ENCODE measurements around the gene GALNT2. TPM values are rescaled to one million over a fixed set of nuclear protein-coding genes. Genes with fewer than 3 reads are reported as not detected.

The GALNT2 gene
- total and polyA plus RNA-seq, 10 of the 15 experiments (the other 5 are each of a cell fraction or from before 2014, with no cell fraction given): 0.52 to 27.7 (median 16.3) TPM

DNA sequence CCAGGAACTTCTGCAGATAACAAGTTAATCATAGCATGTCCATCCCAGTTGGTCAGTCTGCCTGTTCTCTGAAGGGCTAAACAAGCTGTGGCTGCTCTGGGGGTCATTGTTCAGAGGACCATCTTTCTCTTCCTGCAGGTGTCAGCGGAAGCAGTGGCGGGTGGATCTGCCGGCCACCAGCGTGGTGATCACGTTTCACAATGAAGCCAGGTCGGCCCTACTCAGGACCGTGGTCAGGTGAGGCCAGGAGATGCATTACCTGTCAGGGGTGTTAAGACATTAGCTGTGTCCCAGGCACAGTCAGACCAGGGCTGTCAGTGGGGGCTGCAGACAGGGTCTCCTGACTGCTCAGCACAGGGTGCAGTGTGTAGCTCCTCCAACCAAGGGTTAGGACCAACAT is 168.8 kb downstream of the GALNT2 start:
- in situ Hi-C loops (cut with MboI): no loop called here
- no TSS peak for BruUV-seq (replicated peaks)
- ATAC-seq: no peak
- DNase-seq (ENCODE audit: low read depth, low spot score): no peak
- no peaks in the 10 kb centered on the region for H3K79me2 ChIP-seq (ENCODE audit: control insufficient read depth, insufficient read depth, low read length)
- no peak overlapping the region for H3K27ac ChIP-seq (ENCODE audit: control insufficient read depth, insufficient read depth)
- WGBS (ENCODE audit: insufficient coverage, insufficient replicate concordance, low lambda C conversion rate, missing lambda C conversion rate): 94% methylated on average over 7 of the region's 7 CpGs
- H3K4me1 ChIP-seq (ENCODE audit: control insufficient read depth, insufficient read depth, low read length): no peaks in the 10 kb centered on the region; the same call in 1 of the 2 replicates
- no peaks in the 10 kb centered on the region for H4K20me1 ChIP-seq (ENCODE audit: control insufficient read depth, insufficient read depth)
- no peaks in the 10 kb centered on the region for H3K27me3 ChIP-seq (replicated peaks in 1 of 2; ENCODE audit: control insufficient read depth in 2 of 2, insufficient read depth in 2 of 2, low read length in 1 of 2)
- intact Hi-C loops (cut with micrococcal nuclease; ENCODE audit: unreplicated experiment): no loop called here
- peaks cover 6 to 8% of the 10 kb centered on the region in 2 experiments; a peak in 3 of 4 replicates for H3K36me3 ChIP-seq (ENCODE audit: control insufficient read depth in 2 of 2, insufficient read depth in 2 of 2, low read length in 1 of 2)
- no peaks in the 10 kb centered on the region; the same call in 2 of the 3 replicates for H3K9me3 ChIP-seq (replicated peaks; ENCODE audit: control insufficient read depth, insufficient read depth, low read length)
- H3K4me3 ChIP-seq: no peak overlapping the region
- no peak overlapping the region for H3K9ac ChIP-seq (ENCODE audit: control insufficient read depth, insufficient read depth, low read length)
- SMC1A ChIA-PET (ENCODE audit: uncharacterized antibody, unreplicated experiment): no interaction called here
- FAIRE-seq: no peak
- H3K4me2 ChIP-seq (ENCODE audit: control insufficient read depth, insufficient read depth): no peak overlapping the region
- RAD21 ChIA-PET (ENCODE audit: unreplicated experiment): interaction anchor here (1.5 kb wide), 1 partner anchor 162 kb away, joined by 3 read pairs; no protein-coding TSS in a partner anchor
- TF ChIP-seq KLF5 (IDR thresholded peaks at IDR 0.05; ENCODE audit: partially characterized antibody) (no peak), NR2C2 (IDR thresholded peaks at IDR 0.05; ENCODE audit: borderline replicate concordance, control insufficient read depth, insufficient read length, low read depth) (no peak), ZNF274 (IDR thresholded peaks at IDR 0.05; ENCODE audit: insufficient read depth, insufficient read length) (no peak), RB1 (IDR thresholded peaks at IDR 0.05; ENCODE audit: borderline replicate concordance) (no peak), SRF (IDR thresholded peaks at IDR 0.05; ENCODE audit: low read depth in 2 of 2, low read length in 2 of 2) (no peak), SPI1 (IDR thresholded peaks at IDR 0.05; ENCODE audit: borderline replicate concordance, insufficient read depth, low read depth, low read length) (no peak), NFYA (IDR thresholded peaks at IDR 0.05; ENCODE audit: borderline replicate concordance, low read depth, low read length) (no peak), FOXK2 (IDR thresholded peaks at IDR 0.05) (no peak), EZH2 (IDR thresholded peaks at IDR 0.05; ENCODE audit: borderline replicate concordance, control insufficient read depth, low read depth, low read length) (no peak), PAX8 (IDR thresholded peaks at IDR 0.05) (no peak), RUNX3 (IDR thresholded peaks at IDR 0.05; ENCODE audit: low read length) (no peak)
- TF ChIP-seq, protein P1, sequence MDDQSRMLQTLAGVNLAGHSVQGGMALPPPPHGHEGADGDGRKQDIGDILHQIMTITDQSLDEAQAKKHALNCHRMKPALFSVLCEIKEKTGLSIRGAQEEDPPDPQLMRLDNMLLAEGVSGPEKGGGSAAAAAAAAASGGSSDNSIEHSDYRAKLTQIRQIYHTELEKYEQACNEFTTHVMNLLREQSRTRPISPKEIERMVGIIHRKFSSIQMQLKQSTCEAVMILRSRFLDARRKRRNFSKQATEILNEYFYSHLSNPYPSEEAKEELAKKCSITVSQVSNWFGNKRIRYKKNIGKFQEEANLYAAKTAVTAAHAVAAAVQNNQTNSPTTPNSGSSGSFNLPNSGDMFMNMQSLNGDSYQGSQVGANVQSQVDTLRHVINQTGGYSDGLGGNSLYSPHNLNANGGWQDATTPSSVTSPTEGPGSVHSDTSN (IDR thresholded peaks at IDR 0.05; ENCODE audit: insufficient replicate concordance, low read depth, low read length): no peak
- TF ChIP-seq, protein P2, sequence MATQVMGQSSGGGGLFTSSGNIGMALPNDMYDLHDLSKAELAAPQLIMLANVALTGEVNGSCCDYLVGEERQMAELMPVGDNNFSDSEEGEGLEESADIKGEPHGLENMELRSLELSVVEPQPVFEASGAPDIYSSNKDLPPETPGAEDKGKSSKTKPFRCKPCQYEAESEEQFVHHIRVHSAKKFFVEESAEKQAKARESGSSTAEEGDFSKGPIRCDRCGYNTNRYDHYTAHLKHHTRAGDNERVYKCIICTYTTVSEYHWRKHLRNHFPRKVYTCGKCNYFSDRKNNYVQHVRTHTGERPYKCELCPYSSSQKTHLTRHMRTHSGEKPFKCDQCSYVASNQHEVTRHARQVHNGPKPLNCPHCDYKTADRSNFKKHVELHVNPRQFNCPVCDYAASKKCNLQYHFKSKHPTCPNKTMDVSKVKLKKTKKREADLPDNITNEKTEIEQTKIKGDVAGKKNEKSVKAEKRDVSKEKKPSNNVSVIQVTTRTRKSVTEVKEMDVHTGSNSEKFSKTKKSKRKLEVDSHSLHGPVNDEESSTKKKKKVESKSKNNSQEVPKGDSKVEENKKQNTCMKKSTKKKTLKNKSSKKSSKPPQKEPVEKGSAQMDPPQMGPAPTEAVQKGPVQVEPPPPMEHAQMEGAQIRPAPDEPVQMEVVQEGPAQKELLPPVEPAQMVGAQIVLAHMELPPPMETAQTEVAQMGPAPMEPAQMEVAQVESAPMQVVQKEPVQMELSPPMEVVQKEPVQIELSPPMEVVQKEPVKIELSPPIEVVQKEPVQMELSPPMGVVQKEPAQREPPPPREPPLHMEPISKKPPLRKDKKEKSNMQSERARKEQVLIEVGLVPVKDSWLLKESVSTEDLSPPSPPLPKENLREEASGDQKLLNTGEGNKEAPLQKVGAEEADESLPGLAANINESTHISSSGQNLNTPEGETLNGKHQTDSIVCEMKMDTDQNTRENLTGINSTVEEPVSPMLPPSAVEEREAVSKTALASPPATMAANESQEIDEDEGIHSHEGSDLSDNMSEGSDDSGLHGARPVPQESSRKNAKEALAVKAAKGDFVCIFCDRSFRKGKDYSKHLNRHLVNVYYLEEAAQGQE (IDR thresholded peaks at IDR 0.05; ENCODE audit: low read depth, low read length): no peak
- H2AFZ ChIP-seq (ENCODE audit: control insufficient read depth, low read depth, low read length): no peak overlapping the region
- CTCF ChIA-PET: no interaction called here
- POLR2A ChIA-PET: no interaction called here
